ENCODE measurements around the gene ENPP6.

ENPP6 gene

DNA sequence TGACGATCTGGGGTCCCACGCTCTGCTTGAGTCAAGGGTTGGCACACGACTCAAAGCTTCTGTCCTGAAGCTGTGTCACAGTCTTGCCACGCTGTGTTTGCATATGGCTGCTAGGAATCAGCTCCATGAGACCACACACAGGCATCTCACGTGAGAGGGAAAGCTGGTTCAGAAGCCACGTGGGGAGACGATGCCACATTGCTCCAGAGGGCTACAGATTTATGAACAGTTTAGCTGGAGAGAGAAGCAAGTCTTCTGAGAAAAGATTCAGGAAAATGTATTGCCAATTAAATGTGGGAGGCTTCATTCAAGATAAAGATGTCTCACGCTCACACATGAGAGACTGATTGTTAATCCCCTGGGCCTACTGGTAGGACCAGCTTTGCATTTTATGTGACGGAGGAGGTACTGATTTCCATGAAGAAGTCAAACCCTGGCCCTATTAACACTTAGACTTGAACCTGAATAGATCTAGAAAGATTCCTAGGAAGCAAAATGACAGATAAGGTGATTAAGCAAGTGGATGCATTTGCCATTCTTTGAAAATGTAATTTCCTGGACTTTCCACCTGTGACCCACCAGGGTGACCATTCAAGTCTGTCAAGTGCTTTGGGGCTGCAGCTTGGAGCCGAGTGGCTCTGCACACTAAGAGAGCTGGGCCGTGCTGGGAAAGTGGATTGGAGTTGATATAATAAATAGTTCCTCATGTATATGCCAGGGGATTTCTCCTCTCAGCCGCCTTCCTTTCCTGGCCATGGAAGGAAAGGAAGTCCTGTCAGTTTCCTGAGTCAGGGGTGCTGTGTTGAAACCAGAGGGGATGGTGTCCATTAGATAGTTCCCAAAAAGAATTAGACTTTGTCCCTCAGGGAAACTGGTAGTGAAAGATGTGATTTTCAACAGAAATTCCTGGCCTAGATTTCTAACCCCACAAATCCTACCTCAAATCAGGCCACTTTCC, 29.0 kb downstream of the ENPP6 start:
- Mint-ChIP-seq H3K27ac (no peak overlapping the region), H3K4me3 (no peak overlapping the region), H3K4me1 (ENCODE audit: low read depth) (no peaks in the 10 kb centered on the region), H3K27me3 (no peaks in the 10 kb centered on the region), H3K36me3 (ENCODE audit: low read depth) (no peaks in the 10 kb centered on the region), H3K9me3 (no peaks in the 10 kb centered on the region)

- H3K4me3 Mint-ChIP-seq = no peak overlapping the region
- peaks cover under 1% of the 10 kb centered on the region for H3K4me1 Mint-ChIP-seq (ENCODE audit: low read depth)
- peaks cover 29% of the 10 kb centered on the region for H3K27me3 Mint-ChIP-seq
- peaks cover 12% of the 10 kb centered on the region for H3K9me3 Mint-ChIP-seq
- no peak overlapping the region for H3K27ac Mint-ChIP-seq
- no peaks in the 10 kb centered on the region for H3K36me3 Mint-ChIP-seq (ENCODE audit: low read depth)
Observed at GRCh38 chr4:184177271-184177670, 40.4 kb downstream of the ENPP6 start.

- Mint-ChIP-seq H3K4me1 (ENCODE audit: low read depth) (peaks cover 9% of the 10 kb centered on the region), H3K4me3 (no peak overlapping the region), H3K27me3 (peaks cover 28% of the 10 kb centered on the region), H3K9me3 (peaks cover 10% of the 10 kb centered on the region), H3K36me3 (ENCODE audit: low read depth) (no peaks in the 10 kb centered on the region), H3K27ac (no peak overlapping the region)
Observed at GRCh38 chr4:184174571-184175488, 42.8 kb downstream of the ENPP6 start.

DNA sequence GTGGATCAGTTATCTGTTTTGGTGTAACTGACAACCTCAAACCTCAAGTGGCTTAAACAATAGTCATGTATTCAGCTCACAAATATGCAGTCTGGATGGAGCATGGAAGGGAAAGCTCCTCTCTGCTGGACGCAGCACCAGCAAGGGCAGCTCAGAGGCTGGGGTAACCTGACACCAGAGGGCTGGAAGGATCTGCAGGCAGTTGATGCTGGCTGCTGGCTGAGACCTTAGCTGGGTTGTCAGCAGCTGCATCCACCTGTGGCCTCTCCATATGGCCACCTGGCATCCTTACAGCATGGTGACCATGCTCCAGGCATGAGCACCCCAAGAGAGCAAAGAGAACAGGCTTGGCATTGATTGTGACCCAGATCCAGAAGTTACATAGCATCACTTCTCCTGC, 46.7 kb downstream of the ENPP6 start:
- H3K36me3 Mint-ChIP-seq (ENCODE audit: low read depth) = no peaks in the 10 kb centered on the region
- H3K27me3 Mint-ChIP-seq = peaks cover 49% of the 10 kb centered on the region
- H3K4me3 Mint-ChIP-seq = no peak overlapping the region
- no peaks in the 10 kb centered on the region for H3K9me3 Mint-ChIP-seq
- no peak overlapping the region for H3K27ac Mint-ChIP-seq
- peaks cover 9% of the 10 kb centered on the region for H3K4me1 Mint-ChIP-seq (ENCODE audit: low read depth)

- Mint-ChIP-seq H3K27me3 (peaks cover 52% of the 10 kb centered on the region), H3K36me3 (ENCODE audit: low read depth) (no peaks in the 10 kb centered on the region), H3K27ac (no peak overlapping the region), H3K4me3 (no peak overlapping the region), H3K9me3 (no peaks in the 10 kb centered on the region), H3K4me1 (ENCODE audit: low read depth) (peaks cover 9% of the 10 kb centered on the region)
Observed at GRCh38 chr4:184169225-184169867, 48.3 kb downstream of the ENPP6 start.

DNA sequence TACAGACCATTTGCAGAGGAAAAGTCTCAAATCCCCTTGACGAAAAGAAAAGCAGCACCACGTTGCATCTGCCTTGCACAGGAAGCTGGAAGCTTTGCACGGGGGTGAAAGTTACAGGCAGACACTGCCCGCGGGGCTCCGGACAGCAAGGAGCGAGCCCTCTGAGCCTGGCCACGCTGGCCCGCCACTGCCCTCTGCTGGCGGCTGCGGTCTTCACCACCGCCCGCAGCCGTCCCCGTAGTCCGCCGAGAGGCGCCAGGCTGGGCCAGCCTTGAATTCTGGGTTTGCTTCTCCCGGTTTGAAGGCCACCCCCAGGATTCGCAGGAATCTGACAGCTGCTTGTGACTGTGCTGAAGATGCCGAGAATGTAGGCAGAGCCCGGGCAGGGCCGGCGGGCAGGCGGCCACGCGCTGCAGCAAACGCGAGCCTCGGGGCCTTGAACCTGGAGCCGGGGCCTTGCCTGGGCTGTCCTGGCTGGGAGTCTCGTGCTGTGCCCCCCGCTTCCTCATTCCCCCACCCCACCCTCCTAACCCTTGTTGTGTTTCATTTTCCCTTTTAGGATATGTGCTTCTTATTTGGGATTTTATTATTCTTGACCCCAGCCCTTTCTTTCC, 49.2 kb downstream of the ENPP6 start:
- Mint-ChIP-seq H3K27ac (no peak overlapping the region), H3K36me3 (ENCODE audit: low read depth) (no peaks in the 10 kb centered on the region), H3K9me3 (no peaks in the 10 kb centered on the region), H3K4me3 (no peak overlapping the region), H3K4me1 (ENCODE audit: low read depth) (peaks cover 9% of the 10 kb centered on the region), H3K27me3 (peaks cover 55% of the 10 kb centered on the region)

DNA sequence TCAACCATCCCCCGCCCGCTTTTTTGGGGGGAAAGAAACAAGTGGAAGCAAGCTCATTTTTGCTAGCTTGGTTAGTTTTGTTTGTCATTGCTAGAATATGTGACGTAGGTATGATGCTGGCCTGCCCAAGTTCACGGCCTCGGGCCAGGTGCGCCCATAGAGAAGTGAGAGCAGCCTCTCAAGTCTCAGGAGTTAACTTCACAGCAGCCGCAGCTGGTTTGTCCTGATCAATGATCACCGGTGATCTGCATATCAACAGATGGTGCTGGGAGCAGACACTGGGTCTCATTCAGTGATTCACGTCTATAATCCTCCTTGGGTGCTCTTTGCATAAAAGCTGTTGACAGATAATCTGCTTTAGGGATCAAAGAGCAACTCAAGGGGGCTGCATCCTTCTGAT, 50.1 kb downstream of the ENPP6 start:
- peaks cover 53% of the 10 kb centered on the region for H3K27me3 Mint-ChIP-seq
- H3K36me3 Mint-ChIP-seq (ENCODE audit: low read depth) = no peaks in the 10 kb centered on the region
- no peaks in the 10 kb centered on the region for H3K9me3 Mint-ChIP-seq

GRCh38 chr4:184166736-184167135, 50.9 kb downstream of the ENPP6 start:
- no peak overlapping the region for H3K27ac Mint-ChIP-seq
- no peaks in the 10 kb centered on the region for H3K9me3 Mint-ChIP-seq
- peaks cover 55% of the 10 kb centered on the region for H3K27me3 Mint-ChIP-seq
- H3K4me1 Mint-ChIP-seq (ENCODE audit: low read depth) = peaks cover 3% of the 10 kb centered on the region
- no peak overlapping the region for H3K4me3 Mint-ChIP-seq
- no peaks in the 10 kb centered on the region for H3K36me3 Mint-ChIP-seq (ENCODE audit: low read depth)

More for the DNA sequence above, 50.1 kb downstream of the ENPP6 start:
- no peak overlapping the region for H3K27ac Mint-ChIP-seq
- peaks cover 9% of the 10 kb centered on the region for H3K4me1 Mint-ChIP-seq (ENCODE audit: low read depth)
- H3K4me3 Mint-ChIP-seq = no peak overlapping the region

DNA sequence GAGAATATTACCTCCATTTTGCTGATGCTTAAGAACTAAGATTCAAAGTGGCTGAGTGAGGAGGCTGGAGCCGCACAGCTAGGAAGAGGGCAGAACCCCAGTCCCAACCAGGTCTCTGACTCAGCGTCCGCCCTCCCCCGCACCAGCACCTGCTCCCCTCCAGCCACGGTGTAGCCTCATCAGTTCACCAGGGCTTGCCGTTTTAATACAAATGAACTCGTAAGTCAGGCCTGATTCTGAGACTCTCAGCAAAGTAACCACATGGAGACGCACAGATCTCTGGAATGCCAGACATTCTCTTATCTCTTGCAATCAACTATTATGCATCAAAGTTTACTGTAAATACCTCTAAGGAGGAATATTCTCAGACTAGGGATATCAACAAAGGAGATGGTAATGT, 52.4 kb downstream of the ENPP6 start:
- Mint-ChIP-seq H3K36me3 (ENCODE audit: low read depth) (no peaks in the 10 kb centered on the region), H3K27ac (no peak overlapping the region), H3K27me3 (peaks cover 66% of the 10 kb centered on the region), H3K4me3 (no peak overlapping the region), H3K9me3 (no peaks in the 10 kb centered on the region), H3K4me1 (ENCODE audit: low read depth) (no peaks in the 10 kb centered on the region)

DNA sequence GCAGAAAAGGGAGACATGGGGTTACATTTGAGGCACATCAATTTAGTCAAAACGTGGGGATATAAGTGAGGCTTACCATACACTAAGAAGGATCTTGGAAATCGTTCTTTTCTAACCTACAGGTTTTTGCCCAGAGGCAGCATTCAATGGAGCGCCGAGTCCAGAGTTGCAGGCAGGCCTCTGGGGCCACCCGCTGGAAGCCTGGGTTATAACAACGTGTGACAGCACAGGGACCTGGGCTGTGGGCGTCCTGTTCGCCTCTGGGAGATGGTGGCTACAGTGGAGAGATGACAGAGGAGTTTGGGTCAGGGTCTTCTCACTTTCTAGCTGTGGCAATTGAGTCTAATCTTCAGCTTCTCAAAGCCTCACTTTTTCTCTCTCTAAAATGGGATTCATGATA, 53.9 kb downstream of the ENPP6 start:
- no peak overlapping the region for H3K4me3 Mint-ChIP-seq
- H3K27ac Mint-ChIP-seq = no peak overlapping the region
- H3K36me3 Mint-ChIP-seq (ENCODE audit: low read depth) = no peaks in the 10 kb centered on the region
- H3K9me3 Mint-ChIP-seq = no peaks in the 10 kb centered on the region
- no peaks in the 10 kb centered on the region for H3K4me1 Mint-ChIP-seq (ENCODE audit: low read depth)
- H3K27me3 Mint-ChIP-seq = peaks cover 66% of the 10 kb centered on the region

GRCh38 chr4:184162596-184162995, 55.1 kb downstream of the ENPP6 start:
- H3K27ac Mint-ChIP-seq = no peak overlapping the region
- H3K4me1 Mint-ChIP-seq (ENCODE audit: low read depth) = no peaks in the 10 kb centered on the region
- H3K36me3 Mint-ChIP-seq (ENCODE audit: low read depth) = no peaks in the 10 kb centered on the region
- no peak overlapping the region for H3K4me3 Mint-ChIP-seq
- H3K27me3 Mint-ChIP-seq = peaks cover 61% of the 10 kb centered on the region
- H3K9me3 Mint-ChIP-seq = no peaks in the 10 kb centered on the region

- Mint-ChIP-seq H3K4me3 (no peak overlapping the region), H3K27me3 (peaks cover 33% of the 10 kb centered on the region), H3K4me1 (ENCODE audit: low read depth) (no peaks in the 10 kb centered on the region), H3K9me3 (no peaks in the 10 kb centered on the region), H3K36me3 (ENCODE audit: low read depth) (no peaks in the 10 kb centered on the region), H3K27ac (no peak overlapping the region)
Observed at GRCh38 chr4:184157322-184157721, 60.4 kb downstream of the ENPP6 start.

- Mint-ChIP-seq H3K4me3 (no peak overlapping the region), H3K36me3 (ENCODE audit: low read depth) (no peaks in the 10 kb centered on the region), H3K27ac (no peak overlapping the region), H3K27me3 (peaks cover 25% of the 10 kb centered on the region), H3K4me1 (ENCODE audit: low read depth) (no peaks in the 10 kb centered on the region), H3K9me3 (no peaks in the 10 kb centered on the region)
Observed at GRCh38 chr4:184156163-184156920, 61.3 kb downstream of the ENPP6 start.

DNA sequence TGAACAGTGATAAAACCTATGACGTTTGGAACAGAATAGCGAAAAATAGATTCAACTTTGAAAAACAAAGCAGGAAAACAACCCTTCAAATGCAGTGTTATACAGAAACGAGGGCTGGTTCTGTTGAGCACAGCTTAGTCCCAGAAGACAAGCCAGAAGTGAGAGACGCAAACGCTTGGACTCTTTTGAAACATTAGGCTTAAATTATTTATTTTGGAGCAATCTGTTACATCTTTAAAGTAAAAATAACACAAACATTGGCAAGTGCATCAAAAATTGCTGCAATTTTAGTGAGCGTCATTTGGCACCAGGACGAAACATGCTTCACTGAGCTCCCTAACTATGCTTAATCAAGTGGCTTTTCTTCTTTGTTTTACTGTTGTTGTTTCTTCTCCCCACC, 63.5 kb downstream of the ENPP6 start:
- no peak overlapping the region for H3K27ac Mint-ChIP-seq
- no peaks in the 10 kb centered on the region for H3K36me3 Mint-ChIP-seq (ENCODE audit: low read depth)
- no peak overlapping the region for H3K4me3 Mint-ChIP-seq
- no peaks in the 10 kb centered on the region for H3K4me1 Mint-ChIP-seq (ENCODE audit: low read depth)
- H3K27me3 Mint-ChIP-seq = peaks cover 11% of the 10 kb centered on the region
- H3K9me3 Mint-ChIP-seq = no peaks in the 10 kb centered on the region
